Measurements from ENCODE around the gene RPAP3.

Gene RPAP3

DNA sequence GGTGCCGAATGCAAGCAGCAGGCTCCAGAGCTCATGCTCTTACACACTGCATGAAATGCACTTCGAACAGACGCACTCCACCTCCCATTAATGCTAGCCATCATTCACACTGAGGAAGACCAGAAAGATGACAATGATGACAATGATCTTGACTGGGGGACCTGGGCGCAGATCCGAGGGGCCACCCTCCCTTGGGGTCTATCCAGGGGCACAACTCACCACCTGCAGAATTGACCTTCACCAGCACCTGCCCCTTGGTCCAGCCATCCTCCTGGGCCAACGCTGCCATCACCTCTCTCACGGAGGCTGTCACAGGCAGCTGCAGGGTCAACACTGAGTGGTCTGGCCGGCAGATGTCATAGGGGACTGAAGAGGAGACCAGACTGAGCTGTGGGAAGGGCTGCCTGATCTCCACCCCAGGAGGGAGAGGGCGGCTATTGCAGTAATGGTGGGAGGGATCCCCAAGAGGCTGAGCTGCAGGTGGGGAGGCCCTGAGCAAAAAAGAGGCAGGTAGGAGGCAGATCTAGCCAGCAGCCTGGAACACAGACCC is 37.6 kb upstream of the RPAP3 start:
- DNase-seq (ENCODE audit: low spot score): no peak

DNA sequence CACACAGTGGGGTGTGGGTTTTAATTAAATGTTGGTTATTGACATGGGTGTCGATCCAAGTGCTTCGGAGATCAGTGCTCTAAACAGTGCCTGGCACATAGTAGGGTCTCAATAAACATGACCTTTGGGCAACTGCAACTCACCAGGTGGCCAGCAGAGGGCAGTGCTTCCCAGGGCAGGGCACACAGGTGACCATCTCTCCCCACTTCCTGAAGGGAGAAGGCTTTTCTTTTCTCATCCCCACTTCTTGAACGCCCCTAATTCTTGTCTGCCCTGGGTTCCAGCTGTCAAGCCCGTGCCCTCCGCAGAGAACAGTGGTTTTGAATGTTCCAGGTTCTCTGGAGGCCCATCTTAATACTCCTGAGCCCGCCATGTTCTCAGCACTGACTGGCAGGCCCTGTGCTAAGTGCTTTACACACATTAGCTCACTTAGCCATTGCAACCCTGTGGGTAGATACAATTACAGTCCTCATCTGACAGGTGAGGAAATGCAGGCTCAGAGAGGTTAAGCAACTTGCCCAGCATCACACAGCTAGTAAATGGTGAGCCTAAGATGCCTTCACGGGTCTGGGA is 36.5 kb upstream of the RPAP3 start:
- DNase-seq (ENCODE audit: low spot score): peak; percentile 44

DNA sequence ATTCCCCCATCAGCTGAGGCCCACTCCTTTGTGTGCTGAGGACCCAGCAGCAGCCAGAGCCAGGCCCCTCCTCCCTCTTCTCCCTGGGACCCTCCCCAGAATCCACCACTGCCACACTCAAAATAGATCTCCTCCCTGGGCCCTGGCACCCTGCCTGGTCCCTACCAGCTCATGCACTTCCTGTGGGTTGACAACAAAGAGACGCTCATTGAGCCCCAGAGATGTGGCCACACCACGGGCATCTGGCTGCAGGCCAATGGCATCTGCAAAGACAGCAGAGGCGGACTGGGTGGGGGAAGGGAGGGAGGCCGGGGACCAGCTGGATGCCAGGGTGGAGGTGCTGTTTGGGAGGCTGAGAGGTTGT is 35.5 kb upstream of the RPAP3 start:
- no peak for DNase-seq (ENCODE audit: low spot score)

DNA sequence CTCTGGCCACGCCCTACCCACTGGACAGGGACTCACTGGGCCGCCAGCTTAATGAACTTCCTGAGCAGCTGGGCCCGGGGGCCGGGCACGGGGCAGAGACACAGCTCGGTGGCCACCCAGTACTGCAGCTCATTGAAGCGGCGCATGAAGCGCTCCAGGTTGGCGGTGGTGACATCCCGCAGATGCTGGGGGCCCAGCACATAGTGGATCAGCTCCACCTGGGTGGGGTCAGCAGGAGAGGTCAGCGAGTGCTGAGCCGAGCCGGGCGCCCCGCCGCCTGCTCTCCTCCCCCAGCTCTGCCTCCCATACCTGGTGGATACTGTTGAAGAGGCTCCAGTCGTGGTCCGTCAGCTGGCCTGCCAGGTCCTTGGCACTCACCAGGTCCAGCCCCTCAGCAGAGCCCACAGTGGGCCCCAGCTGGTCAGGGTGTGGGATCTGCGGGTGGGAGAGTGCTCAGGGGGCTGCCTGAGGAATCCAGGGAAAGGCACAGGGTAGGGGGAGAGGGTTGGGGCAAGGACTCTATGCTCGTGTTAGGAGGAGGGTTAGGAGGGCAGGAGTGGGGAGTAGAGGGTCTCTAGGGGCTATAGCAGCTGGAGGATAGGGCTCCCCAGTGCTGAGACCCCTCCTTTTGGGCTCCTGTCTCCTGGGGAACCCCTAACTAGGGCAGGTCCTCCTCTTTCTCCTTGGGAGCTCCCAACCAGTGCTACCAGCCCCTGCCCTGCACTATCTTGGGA is 34.9 kb upstream of the RPAP3 start:
- no peak for DNase-seq (ENCODE audit: low spot score)

DNA sequence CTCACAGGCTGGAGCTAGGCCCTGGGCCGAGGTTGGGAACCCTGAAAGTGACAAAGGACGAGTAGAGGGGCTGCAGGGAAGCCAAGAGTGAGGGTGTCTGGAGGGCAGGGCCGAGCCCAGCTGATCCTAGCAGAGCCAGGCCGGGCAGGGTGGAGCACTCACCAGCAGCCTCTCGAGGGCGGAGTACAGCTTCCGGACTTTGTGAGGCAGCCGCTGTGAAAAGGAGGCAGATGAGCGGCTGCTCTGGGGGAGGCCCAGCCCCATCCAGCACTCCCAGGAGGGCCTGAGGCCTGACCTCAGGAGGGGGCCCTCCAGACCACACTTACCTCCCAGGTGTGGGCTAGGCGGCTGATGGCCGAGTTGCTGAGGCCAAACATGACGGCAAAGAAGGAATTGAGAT is 34.1 kb upstream of the RPAP3 start:
- DNase-seq (ENCODE audit: low spot score): no peak

DNA sequence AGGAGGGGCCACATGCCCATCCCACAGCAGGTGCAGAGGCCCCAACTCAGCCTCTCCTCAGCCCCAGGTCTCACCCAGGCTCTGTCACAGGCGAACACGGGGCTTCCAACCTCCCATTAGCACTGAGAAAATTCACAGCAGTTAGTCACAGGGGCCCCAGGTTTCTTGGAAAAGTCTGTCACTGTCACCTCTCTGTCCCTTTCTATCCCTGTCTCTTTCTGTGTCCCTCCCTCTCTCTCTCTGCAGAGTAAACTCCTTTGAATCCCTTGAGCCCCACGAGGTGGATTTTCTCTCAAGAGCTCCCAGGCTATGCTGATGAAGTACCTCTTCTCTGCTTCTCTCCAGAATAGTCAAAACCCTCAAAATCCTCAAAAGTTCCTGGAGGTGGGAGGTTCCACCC is 33.5 kb upstream of the RPAP3 start:
- DNase-seq (ENCODE audit: low spot score): no peak

DNA sequence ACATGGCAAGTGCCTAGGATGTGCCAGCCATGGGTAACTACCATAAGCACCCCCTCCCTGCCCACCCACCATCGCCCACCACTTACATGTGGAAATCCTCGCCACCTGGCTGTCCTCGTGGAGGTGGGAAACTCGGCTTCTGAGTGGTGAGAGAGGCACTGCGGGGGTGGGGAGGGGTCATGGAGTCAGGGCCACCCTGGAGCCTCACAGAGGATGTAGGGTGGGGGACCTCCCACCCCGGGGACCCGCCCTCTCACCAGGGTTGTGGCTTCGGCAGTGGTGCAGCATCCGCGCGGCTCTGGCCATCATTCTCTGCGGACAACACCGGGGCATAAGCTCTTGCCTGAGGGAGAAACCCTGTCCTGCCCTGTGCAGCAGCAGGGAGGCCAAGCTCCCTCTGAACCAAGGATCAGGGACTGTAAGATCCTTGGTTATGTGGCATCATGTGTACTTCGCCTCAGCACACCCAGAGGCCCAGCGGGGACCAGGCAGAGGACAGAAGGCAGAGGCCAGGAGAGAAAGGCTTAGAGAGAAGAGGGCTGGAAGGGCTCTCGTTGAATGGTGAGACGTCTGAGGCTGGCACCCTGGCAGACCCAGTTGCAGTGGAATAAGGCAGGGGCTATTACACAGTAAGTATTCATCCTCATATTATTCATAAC is 32.2 kb upstream of the RPAP3 start:
- no peak for DNase-seq (ENCODE audit: low spot score)

DNA sequence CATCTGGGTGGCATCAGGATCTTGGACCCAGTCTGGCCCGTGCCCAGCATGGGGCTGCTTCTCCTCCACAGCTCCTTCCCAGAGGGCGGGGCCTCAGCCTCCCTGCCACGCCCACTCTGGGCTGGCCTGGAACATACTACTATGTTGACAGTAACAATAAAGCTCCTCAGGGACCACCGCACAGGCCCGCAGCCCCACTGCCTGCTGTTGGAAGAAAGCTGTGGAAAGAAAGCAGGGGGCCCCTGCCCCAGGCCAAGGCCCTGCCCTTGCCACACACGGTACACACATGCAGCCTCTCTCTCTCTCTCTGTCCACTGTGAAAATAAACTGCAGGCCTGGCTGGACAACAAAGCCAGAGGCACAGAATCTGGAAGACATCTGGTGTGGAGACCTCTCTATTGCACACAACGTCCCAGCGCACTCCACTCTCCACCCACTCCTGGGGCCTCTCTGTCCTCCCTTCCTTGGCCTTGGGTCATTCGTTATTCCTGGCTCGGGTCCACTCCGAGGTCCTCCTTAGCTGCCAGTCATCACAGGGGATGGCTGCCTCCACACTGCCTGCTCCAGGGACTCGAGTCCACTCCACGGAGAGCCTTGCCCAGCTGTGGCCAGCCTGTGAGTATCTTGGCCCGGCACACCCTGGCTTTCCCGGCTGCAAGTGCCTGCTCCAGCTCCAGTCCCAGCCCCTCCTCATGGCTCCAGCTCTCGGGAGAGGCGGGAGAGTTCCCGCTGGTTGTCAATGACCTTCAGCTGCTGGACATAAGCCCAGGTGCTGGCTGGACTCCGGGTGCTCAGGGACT is 31.2 kb upstream of the RPAP3 start:
- DNase-seq (ENCODE audit: low spot score): peak; percentile 93

DNA sequence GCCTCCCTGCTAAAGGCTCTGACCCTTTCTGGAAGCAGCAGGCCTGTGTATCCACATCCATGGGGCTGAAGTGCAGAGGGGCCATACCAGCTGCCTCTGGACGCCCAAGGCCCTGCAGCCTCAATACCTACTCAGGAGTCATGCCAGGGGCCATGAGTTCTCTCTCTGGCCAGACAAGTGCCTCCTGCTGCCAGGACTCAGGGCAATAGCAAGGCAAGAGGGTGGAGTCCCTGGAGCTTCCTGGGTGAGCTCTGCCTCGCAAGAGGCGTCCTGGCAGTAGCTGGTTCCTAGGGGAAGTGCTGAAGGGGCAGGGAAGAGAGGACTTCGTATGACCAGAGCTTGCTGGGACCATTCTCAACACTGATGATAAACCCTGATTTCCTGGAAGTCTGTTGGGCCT is 30.4 kb upstream of the RPAP3 start:
- DNase-seq (ENCODE audit: low spot score): no peak

DNA sequence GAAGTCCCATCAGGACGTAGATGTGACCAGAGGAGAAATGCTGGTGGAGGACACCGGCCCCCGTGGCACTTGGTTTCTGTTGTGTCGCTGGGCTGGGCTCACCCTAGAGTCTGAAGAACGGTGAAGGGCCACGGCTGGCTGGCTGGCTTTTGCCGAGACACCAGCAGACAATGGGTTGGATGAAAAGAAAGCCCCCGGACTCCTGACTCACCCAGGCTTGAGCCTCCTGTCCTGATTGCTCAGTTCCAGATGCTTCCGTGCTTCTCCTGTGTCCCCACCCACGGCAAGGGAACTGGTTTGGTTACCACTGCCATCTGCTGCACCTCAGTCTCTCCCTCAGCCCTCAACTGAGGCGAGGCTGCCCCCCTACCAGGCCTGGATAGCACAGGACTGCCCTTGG is 29.8 kb upstream of the RPAP3 start:
- no peak for DNase-seq (ENCODE audit: low spot score)

DNA sequence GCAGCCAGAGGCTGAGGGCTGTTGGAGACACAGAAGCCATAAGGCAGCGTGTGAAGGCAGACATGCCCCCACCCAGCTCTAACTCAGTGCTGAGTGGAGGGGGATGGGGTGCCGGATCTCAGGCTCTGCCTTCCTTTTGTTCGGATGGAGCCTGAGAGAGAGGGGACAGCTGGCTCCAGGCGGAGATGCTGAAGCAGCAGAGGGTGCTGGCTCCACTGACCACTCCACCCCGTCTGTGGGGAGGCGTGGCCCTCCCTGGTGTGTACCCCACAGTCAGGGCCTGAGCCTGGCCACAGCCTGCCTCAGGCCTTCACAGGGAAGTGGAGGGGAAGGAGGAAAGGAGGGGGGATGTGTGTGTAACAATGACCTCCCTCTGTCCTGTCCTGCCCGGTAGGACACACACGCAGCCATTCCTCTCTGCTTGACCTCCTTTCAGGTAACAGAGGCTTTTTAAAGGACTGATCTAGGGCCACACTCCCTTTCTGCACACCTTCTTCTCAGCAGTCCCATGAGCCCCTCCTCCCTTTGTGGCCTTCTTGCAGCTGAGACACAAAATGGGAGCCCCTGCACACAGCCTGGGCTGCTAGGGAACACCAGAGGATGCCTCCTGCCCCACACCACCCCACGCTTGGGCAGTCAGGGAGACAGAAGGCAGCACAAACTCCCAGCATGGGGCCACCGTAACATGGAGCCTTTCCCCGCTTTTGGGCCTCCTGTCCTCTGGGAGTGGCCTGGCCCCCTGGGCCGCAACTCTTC is 29.1 kb upstream of the RPAP3 start:
- DNase-seq (ENCODE audit: low spot score): no peak

DNA sequence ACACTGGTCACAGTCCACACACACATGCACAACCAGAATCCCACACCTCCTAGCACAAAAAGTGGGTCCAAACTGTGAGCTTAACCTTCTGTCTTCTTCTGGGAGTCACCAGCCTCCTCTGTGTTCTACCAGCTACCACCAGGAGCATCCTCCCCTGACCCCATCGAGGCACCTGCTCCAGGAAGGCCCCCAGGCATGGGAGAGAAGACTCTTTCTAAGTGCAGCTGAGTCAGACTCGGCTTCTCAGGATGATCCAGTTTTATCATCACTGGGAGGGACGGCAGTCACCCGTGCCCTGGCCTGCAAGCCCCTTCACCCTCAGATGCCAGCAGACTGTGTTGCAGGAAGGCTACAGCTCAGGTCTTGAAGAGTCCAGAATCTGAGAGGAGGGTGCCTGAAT is 27.3 kb upstream of the RPAP3 start:
- no peak for DNase-seq (ENCODE audit: low spot score)

DNA sequence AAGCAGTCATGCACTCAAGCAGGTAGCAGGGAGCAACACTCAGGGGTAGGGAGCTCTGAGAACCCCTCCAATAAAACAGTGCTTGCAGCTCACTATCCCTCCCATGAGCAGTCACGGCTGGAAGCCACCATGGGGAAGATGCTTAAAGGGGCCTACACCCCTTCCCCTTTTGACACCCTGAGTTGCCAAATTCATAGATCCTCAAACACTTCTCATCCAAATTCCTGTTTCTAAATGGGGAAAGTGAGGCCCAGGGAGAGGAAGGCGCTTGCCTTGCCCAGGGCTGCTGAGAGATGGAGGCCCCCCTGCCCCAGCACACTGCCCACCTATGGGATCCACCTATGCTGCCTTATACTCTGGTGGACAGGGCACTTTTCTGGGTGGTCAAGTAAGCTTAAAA is 26.7 kb upstream of the RPAP3 start:
- DNase-seq (ENCODE audit: low spot score): no peak

DNA sequence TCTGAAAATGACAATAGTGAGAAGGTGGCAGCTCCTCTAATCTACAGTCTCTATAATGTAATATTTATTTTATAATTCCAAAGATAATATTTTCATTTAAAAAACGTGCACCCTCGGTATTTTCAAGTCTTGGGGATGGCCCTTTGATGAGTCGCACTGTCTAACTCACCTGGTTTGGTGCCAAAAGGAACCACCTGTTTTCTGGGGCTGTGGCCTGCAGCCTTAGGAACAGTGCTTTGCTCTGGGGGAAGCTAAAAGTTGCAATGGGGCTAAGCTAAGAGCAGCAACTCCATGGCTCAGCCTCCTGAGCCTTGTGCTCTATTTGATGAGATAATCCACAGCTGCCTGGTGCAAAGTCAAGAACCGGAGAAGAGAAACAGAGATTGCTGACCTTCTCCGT is 25.9 kb upstream of the RPAP3 start:
- no peak for DNase-seq (ENCODE audit: low spot score)

DNA sequence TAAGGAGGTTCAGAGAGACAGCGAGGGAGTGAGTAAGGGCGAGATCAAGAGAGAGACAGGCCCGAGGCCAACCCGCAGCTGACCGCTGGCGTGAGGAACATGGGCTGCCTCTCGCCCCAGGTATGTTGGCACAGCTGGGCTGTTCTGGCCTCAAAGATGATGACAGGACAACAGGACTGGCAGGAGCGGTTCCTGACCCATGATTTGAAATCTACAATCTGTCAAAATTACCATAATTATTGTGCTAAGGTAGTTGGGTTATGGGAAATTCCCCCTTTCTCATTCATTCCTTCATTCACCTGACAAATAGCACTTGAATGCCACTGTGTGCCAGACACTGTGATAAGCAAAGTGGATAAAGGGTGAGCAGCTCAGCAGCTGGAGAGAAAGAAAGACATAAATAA is 24.5 kb upstream of the RPAP3 start:
- no peak for DNase-seq (ENCODE audit: low spot score)

DNA sequence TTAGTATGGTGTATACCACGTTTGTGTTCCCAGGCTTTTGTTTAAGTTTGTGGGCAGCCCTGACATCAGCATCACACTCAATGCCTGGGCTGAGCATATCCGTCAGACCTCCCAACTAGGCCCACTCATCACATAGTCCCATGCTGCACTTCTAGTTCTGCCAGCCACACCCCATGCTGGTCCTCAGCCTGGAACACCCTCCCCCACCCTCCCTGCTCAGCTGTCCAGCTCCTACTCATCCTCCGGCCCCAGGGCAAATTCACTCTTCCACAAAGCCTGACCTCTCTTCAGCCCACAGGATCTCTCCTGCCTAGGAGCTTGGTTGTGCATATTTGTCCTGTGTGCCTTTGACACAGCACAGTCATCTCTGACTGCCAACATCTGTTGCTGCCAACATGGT is 23.4 kb upstream of the RPAP3 start:
- no peak for DNase-seq (ENCODE audit: low spot score)

DNA sequence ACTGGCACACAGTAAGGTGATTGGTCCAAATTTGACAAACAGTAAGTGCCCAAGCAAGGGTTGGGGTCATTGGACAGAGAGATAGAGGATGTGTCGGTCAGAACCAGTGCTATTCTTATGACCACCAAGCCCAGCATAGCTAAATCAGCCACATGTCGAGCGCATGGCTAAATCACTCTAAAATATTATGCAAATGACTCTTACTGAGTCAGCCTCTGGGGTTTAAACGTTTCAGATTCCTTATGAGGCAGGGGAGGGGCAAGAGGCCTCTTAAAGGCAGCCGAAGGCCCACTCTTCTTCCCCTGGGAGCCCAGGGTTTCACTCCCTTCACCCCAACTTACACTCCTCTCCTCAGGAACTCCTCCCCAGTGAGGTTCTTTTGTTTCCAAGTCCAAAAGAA is 20.1 kb upstream of the RPAP3 start:
- DNase-seq (ENCODE audit: low spot score): peak; percentile 84

DNA sequence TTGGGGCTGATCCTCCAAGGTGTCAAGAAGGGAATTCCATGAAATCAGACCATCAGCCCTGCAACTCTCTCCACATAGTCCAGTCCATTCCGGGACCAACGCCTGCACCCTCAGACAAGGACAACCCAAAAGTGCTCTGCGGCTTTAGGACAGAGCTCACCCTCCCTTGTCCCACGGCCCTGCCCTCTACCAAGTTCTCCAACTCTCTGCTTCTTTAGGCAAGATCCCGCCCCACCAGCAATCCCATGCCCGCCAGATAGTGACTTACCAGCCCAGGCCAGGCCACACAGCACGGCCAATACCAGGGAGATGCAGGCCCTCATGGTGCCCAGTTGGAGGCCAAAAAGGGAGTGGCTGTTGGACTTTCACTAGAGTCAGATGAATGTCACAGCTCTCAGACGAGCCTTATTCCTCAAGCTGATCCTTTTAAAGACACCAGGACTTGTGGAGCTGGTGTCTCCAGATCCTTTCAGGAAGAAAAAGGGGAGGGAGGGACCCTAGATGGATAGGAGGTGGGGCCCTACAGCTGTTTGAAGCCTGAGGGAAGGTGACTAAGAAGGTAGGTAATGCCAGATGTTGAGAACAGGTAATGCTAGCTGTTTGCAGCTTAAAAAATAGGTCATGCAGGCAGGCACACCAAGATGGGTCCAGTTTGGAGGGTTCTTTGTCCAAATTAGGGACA is 19.4 kb upstream of the RPAP3 start, which contains the start of gene ENDOU:
TSS of gene ENDOU (minus strand) at position 400 of the 682 bp plus-strand sequence. CDS start at position 323, 77 bp downstream.
- no peak for DNase-seq (ENCODE audit: low spot score)

DNA sequence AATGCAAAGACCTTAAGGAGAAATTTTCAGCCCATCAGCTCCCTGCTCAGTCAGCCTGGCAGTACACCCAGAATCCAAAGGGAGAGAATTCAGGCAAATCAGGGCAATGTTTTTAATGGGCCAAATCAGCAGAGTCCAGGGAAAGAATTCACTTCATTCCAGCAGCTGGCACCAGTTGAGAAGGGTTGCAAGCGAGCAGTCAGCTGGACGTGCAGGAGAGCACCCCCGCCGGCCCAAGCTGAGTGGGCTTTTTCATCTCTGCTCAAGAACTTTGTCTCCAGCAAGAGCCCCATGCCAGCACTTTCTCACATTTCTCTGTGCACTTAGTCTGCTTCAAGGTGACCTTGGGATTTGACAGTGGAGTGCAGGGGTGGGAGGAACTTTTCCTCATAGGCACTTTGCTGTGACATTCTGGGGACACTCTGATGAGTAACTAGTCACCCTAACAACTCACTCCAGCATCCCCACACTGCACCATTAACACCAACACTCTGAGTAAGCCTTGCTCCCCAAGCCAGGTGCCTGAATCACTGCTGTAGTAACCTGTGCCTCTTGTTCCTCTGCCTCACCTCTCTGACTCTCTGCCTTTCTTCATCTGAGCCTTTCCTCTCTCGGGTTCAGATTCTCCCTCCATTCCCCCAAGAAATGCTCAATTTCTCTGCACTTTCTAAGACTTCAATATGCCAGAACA is 17.3 kb upstream of the RPAP3 start:
- DNase-seq (ENCODE audit: low spot score): no peak

DNA sequence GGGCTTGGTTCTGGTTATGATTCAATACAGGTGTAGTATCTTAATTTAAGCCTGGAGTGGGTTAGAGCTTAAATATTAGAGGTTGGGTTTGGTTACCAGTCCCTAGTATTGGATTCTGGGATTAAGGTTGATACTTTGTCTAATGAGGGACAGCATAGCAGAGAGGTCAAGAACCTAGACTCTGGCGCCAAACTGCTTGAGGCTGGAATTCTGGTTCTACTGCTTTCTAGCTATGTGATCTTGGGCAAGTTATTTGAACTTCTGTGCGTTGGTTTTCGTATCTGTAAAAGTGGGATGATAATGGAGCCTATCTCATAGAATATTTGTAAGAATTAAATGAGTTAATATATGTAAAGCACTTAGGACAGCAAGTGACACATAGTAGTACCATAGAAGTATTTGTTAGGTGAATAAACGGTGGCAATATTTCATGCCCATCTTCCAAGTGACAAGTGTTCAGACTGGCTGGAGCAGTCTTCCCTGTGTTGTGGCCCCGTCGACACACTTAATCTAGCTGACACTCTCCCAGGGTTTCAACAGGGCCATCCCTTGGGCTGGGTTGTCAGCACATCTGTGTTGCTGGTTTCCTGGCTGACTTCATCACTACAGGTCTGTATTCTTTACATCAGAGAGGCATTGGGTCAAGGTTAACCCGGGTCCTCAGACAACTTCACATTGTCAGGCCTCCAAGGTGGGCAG is 16.5 kb upstream of the RPAP3 start:
- DNase-seq (ENCODE audit: low spot score): no peak

Measured in hepatic stellate cell (primary cell).